Testis (tissue), 3 donors: ENCODE data around the gene BCKDHB. TPM values are rescaled to one million over a fixed set of nuclear protein-coding genes. Genes with fewer than 3 reads are reported as not detected.

Experiments used
- DNase-seq: peaks from one replicate; pipeline ENCODE4 v3.0.0-alpha.2; 2019
- H3K27ac ChIP-seq, 2 donors: fragments of 200-600 bp; sonication (generic); one replicate each; pipeline ENCODE4 v1.5.1; 2019
- H3K27me3 ChIP-seq: fragments of 200-600 bp; sonication (generic); one replicate; pipeline ENCODE4 v1.5.1; 2019
- H3K36me3 ChIP-seq: fragments of 200-600 bp; sonication (generic); one replicate; pipeline ENCODE4 v1.5.1; 2017; ENCODE audit warnings: low read depth; ENCODE audit errors: missing control alignments
- H3K4me1 ChIP-seq: fragments of 200-600 bp; sonication (generic); one replicate; pipeline ENCODE4 v1.5.1; 2019
- H3K4me3 ChIP-seq, 2 donors: fragments of 200-600 bp; sonication (generic); one replicate each; pipeline ENCODE4 v1.5.1; 2017 to 2019
- H3K9me3 ChIP-seq: fragments of 200-600 bp; sonication (generic); one replicate; pipeline ENCODE4 v1.5.1; 2017
- POLR2A ChIP-seq: fragments of 450-650 bp; IDR thresholded peaks from one replicate; pipeline ENCODE4 v1.6.1; 2017; ENCODE audit warnings: antibody characterized with exemption, mild to moderate bottlenecking, moderate library complexity
- WGBS, 2 donors: methylation state at CpG; one replicate each; pipeline ENCODE4 v1.1.5; 2018; 5-methylcytosine and 5-hydroxymethylcytosine counted together
- intact Hi-C: fragments of 100-400 bp; cut with DNase I; formaldehyde crosslinking; loops from one replicate; pipeline ENCODE4 v1.15.1; 2023; ENCODE audit warnings: low total_unique reads
- polyA plus RNA-seq: library from polyadenylated mRNA; stranded (reverse); fragments of 350-450 nt; fragmentation: Illumina TruSeq; extraction: RNeasy Lipid Tissue Mini Kit (QIAGEN cat#74804); gene quantifications from one replicate; pipeline ENCODE4 v1.2.3, GENCODE V29; 2014; ENCODE audit warnings: low read depth, low replicate concordance; ENCODE audit not compliant: insufficient read depth
- total RNA-seq, 2 donors: library from RNA; depleted of rRNA; stranded (reverse); fragments of >200 nt; gene quantifications; one replicate each; pipeline ENCODE4 v1.2.3, GENCODE V29; 2016
- TF ChIP-seq, protein P1 (sequence below), 3 experiments: fragments of 450-650 bp in 2 of 3; fragments of 200-600 bp in 1 of 3; sonication (generic) in 1 of 3; IDR thresholded peaks; one replicate each; pipeline ENCODE4 v1.5.1; 2016 to 2019; ENCODE audit warnings: antibody characterized with exemption in 3 of 3, mild to moderate bottlenecking in 2 of 3, moderate library complexity in 1 of 3

The BCKDHB gene
- total and polyA plus RNA-seq, 3 donors from 2014 or later: 22.6 to 29.0 (median 23.3) TPM

DNA sequence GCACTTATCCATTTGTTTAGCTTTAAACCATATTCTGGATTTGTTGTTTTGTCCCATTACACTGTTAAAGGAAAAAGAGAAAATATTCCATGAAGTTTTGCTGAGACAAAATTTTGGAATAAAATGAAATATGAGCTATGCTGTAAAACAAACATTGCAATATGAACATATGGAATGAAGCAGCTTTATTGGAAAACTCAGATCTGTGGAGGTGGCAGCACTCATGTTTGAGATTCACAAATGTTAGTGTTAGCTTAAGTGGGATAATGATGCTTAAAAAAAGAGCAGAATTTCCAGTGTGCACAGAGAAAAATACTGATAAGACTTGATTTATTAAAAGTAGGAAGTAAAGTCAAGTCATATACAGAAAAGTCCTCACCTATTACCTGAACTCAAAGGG is 196.2 kb downstream of the BCKDHB start:
- Histone ChIP-seq H3K27ac (no peak overlapping the region), H3K4me1 (no peaks in the 10 kb centered on the region), H3K36me3 (no peaks in the 10 kb centered on the region), H3K27me3 (no peaks in the 10 kb centered on the region), H3K4me3 (no peak overlapping the region), H3K9me3 (no peaks in the 10 kb centered on the region)
- no peak for TF ChIP-seq POLR2A
- TF ChIP-seq, protein P1, sequence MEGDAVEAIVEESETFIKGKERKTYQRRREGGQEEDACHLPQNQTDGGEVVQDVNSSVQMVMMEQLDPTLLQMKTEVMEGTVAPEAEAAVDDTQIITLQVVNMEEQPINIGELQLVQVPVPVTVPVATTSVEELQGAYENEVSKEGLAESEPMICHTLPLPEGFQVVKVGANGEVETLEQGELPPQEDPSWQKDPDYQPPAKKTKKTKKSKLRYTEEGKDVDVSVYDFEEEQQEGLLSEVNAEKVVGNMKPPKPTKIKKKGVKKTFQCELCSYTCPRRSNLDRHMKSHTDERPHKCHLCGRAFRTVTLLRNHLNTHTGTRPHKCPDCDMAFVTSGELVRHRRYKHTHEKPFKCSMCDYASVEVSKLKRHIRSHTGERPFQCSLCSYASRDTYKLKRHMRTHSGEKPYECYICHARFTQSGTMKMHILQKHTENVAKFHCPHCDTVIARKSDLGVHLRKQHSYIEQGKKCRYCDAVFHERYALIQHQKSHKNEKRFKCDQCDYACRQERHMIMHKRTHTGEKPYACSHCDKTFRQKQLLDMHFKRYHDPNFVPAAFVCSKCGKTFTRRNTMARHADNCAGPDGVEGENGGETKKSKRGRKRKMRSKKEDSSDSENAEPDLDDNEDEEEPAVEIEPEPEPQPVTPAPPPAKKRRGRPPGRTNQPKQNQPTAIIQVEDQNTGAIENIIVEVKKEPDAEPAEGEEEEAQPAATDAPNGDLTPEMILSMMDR (IDR thresholded peaks at IDR 0.05): no peak
- DNase-seq: no peak
- intact Hi-C loops: no loop called here

DNA sequence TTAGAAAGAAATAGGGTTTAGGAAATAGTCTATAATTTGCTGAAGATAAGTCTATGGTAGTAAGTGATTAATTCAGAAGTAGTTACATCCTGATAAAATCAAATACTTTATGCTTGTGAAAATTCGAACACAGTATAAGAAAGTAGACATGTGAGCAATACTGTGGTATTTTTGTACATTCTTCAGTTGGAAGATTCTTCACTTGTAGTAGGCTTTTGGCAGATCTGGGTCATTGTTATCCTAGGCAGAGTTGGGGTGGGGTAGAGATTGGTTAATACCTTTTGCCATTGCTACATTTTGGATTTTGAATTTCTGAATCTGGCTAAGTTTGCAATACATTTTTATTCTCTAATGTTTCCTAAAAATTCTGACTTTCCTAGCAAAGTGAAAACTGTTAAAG is 197.5 kb downstream of the BCKDHB start:
- 0 to 88% methylated on average over 1 of the region's 1 CpG for WGBS, 2 donors
- no peak for DNase-seq
- no peaks in the 10 kb centered on the region for H3K36me3 ChIP-seq
- H3K27me3 ChIP-seq: no peaks in the 10 kb centered on the region
- no peak overlapping the region for H3K4me3 ChIP-seq
- TF ChIP-seq, protein P1 (IDR thresholded peaks at IDR 0.05): no peak
- TF ChIP-seq POLR2A: no peak
- H3K27ac ChIP-seq: no peak overlapping the region
- H3K9me3 ChIP-seq: no peaks in the 10 kb centered on the region
- no peaks in the 10 kb centered on the region for H3K4me1 ChIP-seq
- intact Hi-C loops: no loop called here

DNA sequence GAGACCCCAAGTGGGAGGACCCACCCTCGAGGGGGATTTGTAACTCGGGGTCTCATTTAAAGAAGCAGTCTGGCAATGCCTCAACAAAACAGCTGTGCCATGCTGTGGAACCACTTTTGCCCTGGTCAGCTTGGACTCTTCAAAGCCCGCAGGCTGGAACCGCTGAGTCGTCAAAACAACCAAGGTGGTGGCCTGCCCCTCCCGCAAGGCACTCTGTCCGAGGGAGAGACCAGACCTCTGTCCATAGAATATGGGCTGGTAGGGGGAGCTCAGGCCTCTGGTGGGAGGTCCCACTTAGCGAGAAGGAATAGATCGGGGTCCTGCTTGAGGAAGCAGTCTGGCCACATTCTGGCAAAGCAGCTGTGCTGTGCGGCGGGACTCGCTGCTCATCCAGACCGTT is 208.1 kb downstream of the BCKDHB start:
- intact Hi-C loops: no loop called here
- DNase-seq: no peak
- no peak for TF ChIP-seq POLR2A
- TF ChIP-seq, protein P1 (IDR thresholded peaks at IDR 0.05): no peak
- 92 to 98% methylated on average over 12 to 13 of the region's 13 CpGs for WGBS, 2 donors
- Histone ChIP-seq H3K9me3 (no peaks in the 10 kb centered on the region), H3K4me3 (no peak overlapping the region), H3K27ac (no peak overlapping the region), H3K36me3 (no peaks in the 10 kb centered on the region), H3K4me1 (no peaks in the 10 kb centered on the region), H3K27me3 (no peaks in the 10 kb centered on the region)

DNA sequence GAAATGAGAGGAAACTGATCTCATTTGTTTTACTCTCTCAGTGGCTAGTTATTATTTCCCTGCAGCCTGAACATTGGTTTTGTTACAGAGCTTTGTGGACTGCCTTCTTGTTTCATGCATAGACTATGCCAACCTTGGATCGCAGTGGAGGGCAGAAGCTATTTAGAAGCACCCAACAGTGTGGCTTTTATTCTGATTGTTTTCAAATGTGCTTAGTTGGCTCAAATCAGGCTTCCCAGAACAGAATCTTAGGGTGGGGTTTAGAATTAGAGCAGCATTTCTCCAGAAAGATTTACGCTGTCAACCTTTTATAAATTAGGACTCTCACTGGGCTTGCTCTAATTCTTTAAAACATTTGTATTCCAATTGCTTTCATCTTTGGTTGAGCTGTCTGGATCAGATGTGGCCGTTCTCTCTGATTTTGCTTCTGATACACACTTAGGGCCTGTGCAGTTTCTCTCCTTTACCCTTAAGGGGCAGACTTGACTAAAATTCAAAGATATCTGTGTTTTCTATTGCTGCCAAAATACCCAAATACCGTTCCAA is 210.3 kb downstream of the BCKDHB start:
- WGBS, 2 donors: 82 to 83% methylated on average over 4 of the region's 4 CpGs
- H3K4me3 ChIP-seq: no peak overlapping the region
- intact Hi-C loops: no loop called here
- no peaks in the 10 kb centered on the region for H3K36me3 ChIP-seq
- DNase-seq: no peak
- no peaks in the 10 kb centered on the region for H3K9me3 ChIP-seq
- no peak overlapping the region for H3K27ac ChIP-seq
- H3K4me1 ChIP-seq: no peaks in the 10 kb centered on the region
- no peaks in the 10 kb centered on the region for H3K27me3 ChIP-seq
- no peak for TF ChIP-seq POLR2A
- TF ChIP-seq, protein P1 (IDR thresholded peaks at IDR 0.05): no peak

DNA sequence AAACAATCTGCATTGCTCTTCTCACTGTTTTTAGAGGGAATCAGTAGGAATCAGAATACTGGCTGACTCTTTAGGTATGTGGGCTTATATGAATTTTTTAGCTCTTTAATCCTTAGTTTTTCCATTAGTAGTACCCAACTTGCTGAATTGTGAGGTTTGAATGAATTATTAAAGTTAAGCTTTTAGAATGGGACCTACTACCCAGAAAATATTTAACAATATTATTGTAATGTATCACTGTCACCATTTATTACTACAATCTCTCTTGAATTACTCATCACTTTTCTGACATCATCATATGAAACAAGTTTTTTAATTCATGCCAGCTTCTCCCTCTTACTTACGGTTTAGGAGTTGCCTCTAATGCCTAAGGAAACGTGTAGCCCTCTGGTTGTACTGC is 212.7 kb downstream of the BCKDHB start:
- Histone ChIP-seq H3K36me3 (no peaks in the 10 kb centered on the region), H3K27ac (no peak overlapping the region), H3K27me3 (no peaks in the 10 kb centered on the region), H3K9me3 (no peaks in the 10 kb centered on the region), H3K4me3 (no peak overlapping the region), H3K4me1 (no peaks in the 10 kb centered on the region)
- no peak for DNase-seq
- 90 to 96% methylated on average over 2 of the region's 2 CpGs for WGBS, 2 donors
- intact Hi-C loops: no loop called here
- no peak for TF ChIP-seq POLR2A
- TF ChIP-seq, protein P1 (IDR thresholded peaks at IDR 0.05): no peak
